Panc1 (cell line): ENCODE data around the gene MED14. TPM values are rescaled to one million over a fixed set of nuclear protein-coding genes. Genes with fewer than 3 reads are reported as not detected.

ENCODE experiments used
- ATAC-seq: fragments of 200-7000 bp; cut with Tn5 transposase; 2 replicates; pipeline ENCODE4 v1.9.1; 2020; ENCODE audit warnings: mild to moderate bottlenecking, moderate library complexity
- BruUV-seq: library from RNA; stranded (reverse); fragments of 400-500 nt; replicated peaks from 2 replicates; lab custom pipeline; 2021; lab: Mats Ljungman, UMichigan
- CTCF ChIA-PET: fragments of 300-600 bp; sonication (Branson Sonifier 250); formaldehyde crosslinking; loops from one replicate; lab custom pipeline; 2022; ENCODE audit warnings: antibody characterized with exemption; lab: Charles Lee
- POLR2A ChIA-PET: fragments of 300-600 bp; sonication (Branson Sonifier 250); formaldehyde crosslinking; loops from one replicate; lab custom pipeline; 2022; ENCODE audit warnings: antibody characterized with exemption; lab: Charles Lee
- DNase-seq: peaks from one replicate; pipeline ENCODE4 v3.0.0-alpha.2; 2010; ENCODE audit warnings: low read depth, low spot score
- H3K27ac ChIP-seq: 2 replicates; pipeline ENCODE4 v1.5.1; 2011; ENCODE audit warnings: mild to moderate bottlenecking, low read length, inconsistent platforms
- H3K27me3 ChIP-seq: fragments of 200-500 bp; sonication (Bioruptor generic); 2 replicates; pipeline ENCODE4 v1.6.0; 2014; ENCODE audit warnings: low read length, inconsistent platforms; ENCODE audit not compliant: control insufficient read depth, insufficient read depth
- H3K36me3 ChIP-seq: fragments of 200-500 bp; sonication (Bioruptor generic); 2 replicates; pipeline ENCODE4 v1.5.1; 2014; ENCODE audit warnings: inconsistent platforms, mild to moderate bottlenecking, low read length, moderate library complexity; ENCODE audit not compliant: control insufficient read depth, insufficient read depth
- H3K4me1 ChIP-seq: 2 replicates; pipeline ENCODE4 v1.5.1; 2011; ENCODE audit warnings: inconsistent platforms, mild to moderate bottlenecking, low read length, moderate library complexity; ENCODE audit not compliant: control insufficient read depth, insufficient read depth
- H3K4me3 ChIP-seq, 2 experiments: 2 replicates each; pipeline ENCODE4 v1.5.1; 2011 to 2012; ENCODE audit warnings: low read depth in 2 of 2, low read length in 2 of 2, mild to moderate bottlenecking in 2 of 2, inconsistent platforms in 1 of 2, moderate library complexity in 1 of 2
- H3K9me3 ChIP-seq: fragments of 200-500 bp; sonication (Bioruptor generic); 2 replicates; pipeline ENCODE4 v1.5.1; 2014; ENCODE audit warnings: low read depth, mild to moderate bottlenecking, inconsistent platforms, low read length, moderate library complexity; ENCODE audit not compliant: control insufficient read depth, insufficient read depth
- CTCF ChIP-seq: fragments of 450-650 bp; IDR thresholded peaks from 2 replicates; pipeline ENCODE4 v1.5.1; 2017; ENCODE audit warnings: mild to moderate bottlenecking
- POLR2AphosphoS5 ChIP-seq: IDR thresholded peaks from 2 replicates; pipeline ENCODE4 v1.6.1; 2012; ENCODE audit warnings: mild to moderate bottlenecking, low read depth, low read length, moderate library complexity
- REST ChIP-seq, 2 experiments: IDR thresholded peaks; 2 replicates each; pipeline ENCODE4 v1.6.1; 2011 to 2012; ENCODE audit warnings: low read depth in 2 of 2, control low read depth in 1 of 2, low read length in 1 of 2, mild to moderate bottlenecking in 1 of 2, moderate library complexity in 1 of 2; ENCODE audit not compliant: insufficient read depth in 1 of 2
- SIN3A ChIP-seq: IDR thresholded peaks from 2 replicates; pipeline ENCODE4 v1.6.1; 2012; ENCODE audit warnings: low read depth, mild to moderate bottlenecking, low read length, moderate library complexity, borderline replicate concordance; ENCODE audit not compliant: insufficient read depth
- TCF7L2 ChIP-seq: IDR thresholded peaks from 2 replicates; pipeline ENCODE4 v1.6.1; 2011; ENCODE audit warnings: mild to moderate bottlenecking, low read depth, low read length, inconsistent platforms
- in situ Hi-C: cut with HindIII; loops from 2 replicates; pipeline ENCODE4 v1.10.0; 2016; ENCODE audit warnings: low sequenced_read_pairs, low pct_unique_long_range_greater_than_20kb
- intact Hi-C: fragments of 100-400 bp; cut with micrococcal nuclease; formaldehyde crosslinking; loops from one replicate; pipeline ENCODE4 v1.10.0; 2022; ENCODE audit not compliant: unreplicated experiment
- total RNA-seq: library from RNA; stranded (reverse); gene quantifications from one replicate; pipeline ENCODE4 v1.2.1, GENCODE V29; 2021; ENCODE audit not compliant: unreplicated experiment

The MED14 gene
- total RNA-seq, 1 experiment from 2014 or later: 45.4 TPM

- POLR2A ChIA-PET: no interaction called here
- CTCF ChIA-PET: interaction anchor here (0.7 kb wide), 1 partner anchor 165 kb away, joined by 5 read pairs; no protein-coding TSS in a partner anchor
- H3K27me3 ChIP-seq: no peaks in the 10 kb centered on the region
- no peak overlapping the region for H3K4me3 ChIP-seq
- BruUV-seq: no TSS peak
- DNase-seq (no peak), ATAC-seq (no peak)
- no peak for TF ChIP-seq POLR2AphosphoS5
- no peak for TF ChIP-seq CTCF
- no peak for TF ChIP-seq SIN3A
- no peak for TF ChIP-seq TCF7L2
- TF ChIP-seq REST (IDR thresholded peaks at IDR 0.05; ENCODE audit: insufficient read depth in 1 of 2, low read depth in 2 of 2, low read length in 1 of 2): no peak
- no peak overlapping the region for H3K27ac ChIP-seq
- H3K4me1 ChIP-seq: no peaks in the 10 kb centered on the region
- intact Hi-C loops: no loop called here
- H3K9me3 ChIP-seq: no peaks in the 10 kb centered on the region
- no peaks in the 10 kb centered on the region; the same call in 1 of the 2 replicates for H3K36me3 ChIP-seq
- in situ Hi-C loops: no loop called here
Observed at GRCh38 chrX:40628506-40628905, 106.8 kb downstream of the MED14 start.

GRCh38 chrX:40625294-40625693 is 110.0 kb downstream of the MED14 start:
- H3K4me1 ChIP-seq: no peaks in the 10 kb centered on the region
- intact Hi-C loops (no loop called here), in situ Hi-C loops (no loop called here)
- no peak overlapping the region for H3K4me3 ChIP-seq
- DNase-seq (no peak), ATAC-seq (no peak)
- POLR2A ChIA-PET: no interaction called here
- H3K27ac ChIP-seq: no peak overlapping the region
- no peak for TF ChIP-seq POLR2AphosphoS5
- no peak for TF ChIP-seq TCF7L2
- CTCF ChIA-PET: interaction anchor here (0.6 kb wide), 1 partner anchor 81 kb away, joined by 3 read pairs; no protein-coding TSS in a partner anchor
- no TSS peak for BruUV-seq
- no peaks in the 10 kb centered on the region for H3K9me3 ChIP-seq
- H3K27me3 ChIP-seq: no peaks in the 10 kb centered on the region
- no peaks in the 10 kb centered on the region for H3K36me3 ChIP-seq

GRCh38 chrX:40623665-40624064 is 111.7 kb downstream of the MED14 start:
- in situ Hi-C loops: no loop called here
- BruUV-seq: no TSS peak

More at GRCh38 chrX:40623665-40624064, 111.7 kb downstream of the MED14 start:
- H3K27ac ChIP-seq: no peak overlapping the region
- no peaks in the 10 kb centered on the region for H3K36me3 ChIP-seq
- ChIA-PET CTCF (no interaction called here), POLR2A (no interaction called here)
- H3K4me3 ChIP-seq: no peak overlapping the region
- no peaks in the 10 kb centered on the region for H3K27me3 ChIP-seq
- TF ChIP-seq CTCF (no peak), POLR2AphosphoS5 (no peak), SIN3A (no peak), REST (IDR thresholded peaks at IDR 0.05; ENCODE audit: insufficient read depth in 1 of 2, low read depth in 2 of 2, low read length in 1 of 2) (no peak), TCF7L2 (no peak)
- no peak for DNase-seq
- no peak for ATAC-seq
- no peaks in the 10 kb centered on the region for H3K9me3 ChIP-seq
- H3K4me1 ChIP-seq: no peaks in the 10 kb centered on the region
- intact Hi-C loops: no loop called here
